CD4-positive, alpha-beta T cell treated with Interferon gamma for 1 hour (primary cell): ENCODE measurements around the gene FTL.
A peak's percentile ranks its signal among the peaks of the same experiment; 100 is the strongest.

ENCODE experiments used
- DNase-seq: peaks from one replicate; pipeline ENCODE4 v3.0.0-alpha.2; 2020

The FTL gene

GRCh38 chr19:48966541-48967345, 1.6 kb downstream of the FTL start:
- DNase-seq = no peak

GRCh38 chr19:48967346-48968178, 2.5 kb downstream of the FTL start:
- DNase-seq = peak; percentile 71

- no peak for DNase-seq
Observed at GRCh38 chr19:48968179-48968661, 3.1 kb downstream of the FTL start.

- DNase-seq = no peak
Observed at GRCh38 chr19:48968813-48969218, 3.7 kb downstream of the FTL start.

GRCh38 chr19:48969276-48970138, 4.4 kb downstream of the FTL start:
- no peak for DNase-seq

- DNase-seq = no peak
Observed at GRCh38 chr19:48970139-48970766, 5.1 kb downstream of the FTL start.

- DNase-seq = peak; percentile 74
Observed at GRCh38 chr19:48970923-48971395, 5.8 kb downstream of the FTL start.

- peak; percentile 41 for DNase-seq
Observed at GRCh38 chr19:48975947-48976847, 11.1 kb downstream of the FTL start.

GRCh38 chr19:48977061-48977460, 12.0 kb downstream of the FTL start:
- DNase-seq = no peak

- DNase-seq = no peak
Observed at GRCh38 chr19:48982280-48982679, 17.2 kb downstream of the FTL start.

- no peak for DNase-seq
Observed at GRCh38 chr19:48985711-48986110, 20.6 kb downstream of the FTL start.

GRCh38 chr19:48986211-48986610, 21.1 kb downstream of the FTL start:
- DNase-seq = no peak

GRCh38 chr19:48987323-48987722, 22.2 kb downstream of the FTL start:
- DNase-seq = no peak

- no peak for DNase-seq
Observed at GRCh38 chr19:48988286-48988685, 23.2 kb downstream of the FTL start.

- DNase-seq = no peak
Observed at GRCh38 chr19:48988860-48989259, 23.8 kb downstream of the FTL start.

GRCh38 chr19:48989701-48990291, 24.7 kb downstream of the FTL start:
- no peak for DNase-seq

- no peak for DNase-seq
Observed at GRCh38 chr19:48990400-48990799, 25.3 kb downstream of the FTL start.

GRCh38 chr19:48991011-48991609, 26.0 kb downstream of the FTL start:
- DNase-seq = no peak

- peak; percentile 23 for DNase-seq
Observed at GRCh38 chr19:48991873-48992580, 26.9 kb downstream of the FTL start.
